Right forelimb (tissue), 1 donor: ENCODE data around the gene ISLR2.
A peak's percentile ranks its signal among the peaks of the same experiment; 100 is the strongest.

Source experiments
- DNase-seq: peaks from one replicate; pipeline ENCODE4 v3.0.0-alpha.2; 2018

The ISLR2 gene

GRCh38 chr15:74129586-74130154 lies 716 bp upstream of the ISLR2 start:
- peak; percentile 62 for DNase-seq

GRCh38 chr15:74130849-74131627 lies 652 bp downstream of the ISLR2 start:
- no peak for DNase-seq

DNA sequence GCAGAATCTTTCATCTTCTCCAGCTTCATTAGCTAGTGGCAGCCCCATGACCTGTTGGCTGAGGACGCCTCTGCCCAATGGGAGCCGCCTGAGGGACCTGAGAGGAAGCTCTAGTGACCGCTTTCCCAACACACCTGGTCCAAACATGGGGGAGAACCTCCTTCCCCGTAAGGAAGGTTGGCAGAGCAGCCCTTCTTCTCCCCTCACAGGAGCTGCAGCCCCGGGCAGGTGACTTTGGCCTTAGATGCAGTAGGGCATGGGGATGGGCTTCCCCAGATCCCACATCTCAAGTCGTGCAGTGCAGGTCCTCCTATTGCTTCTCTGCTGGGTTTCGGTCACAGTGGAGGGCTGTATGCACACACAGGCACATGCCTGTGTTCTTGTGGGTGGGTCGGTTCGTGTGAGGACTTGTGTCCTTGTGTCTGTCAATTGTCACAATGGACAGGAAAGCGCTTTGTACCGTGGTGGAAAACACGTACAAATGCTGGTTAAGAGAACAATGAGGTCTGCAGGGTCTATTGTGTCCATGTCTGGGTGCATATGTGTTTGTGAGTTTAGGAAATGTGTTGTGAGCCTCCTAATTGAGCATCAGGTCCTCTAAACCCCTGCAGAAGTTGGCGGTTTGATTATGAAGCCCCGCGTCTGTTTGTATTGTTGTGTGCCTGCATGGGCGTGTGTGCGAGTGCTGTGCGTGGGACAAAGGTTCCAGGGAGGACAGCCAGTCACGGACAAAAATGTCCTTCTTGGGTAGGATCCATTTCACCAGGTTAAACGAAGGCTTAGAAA lies 1.4 kb downstream of the ISLR2 start:
- no peak for DNase-seq

DNA sequence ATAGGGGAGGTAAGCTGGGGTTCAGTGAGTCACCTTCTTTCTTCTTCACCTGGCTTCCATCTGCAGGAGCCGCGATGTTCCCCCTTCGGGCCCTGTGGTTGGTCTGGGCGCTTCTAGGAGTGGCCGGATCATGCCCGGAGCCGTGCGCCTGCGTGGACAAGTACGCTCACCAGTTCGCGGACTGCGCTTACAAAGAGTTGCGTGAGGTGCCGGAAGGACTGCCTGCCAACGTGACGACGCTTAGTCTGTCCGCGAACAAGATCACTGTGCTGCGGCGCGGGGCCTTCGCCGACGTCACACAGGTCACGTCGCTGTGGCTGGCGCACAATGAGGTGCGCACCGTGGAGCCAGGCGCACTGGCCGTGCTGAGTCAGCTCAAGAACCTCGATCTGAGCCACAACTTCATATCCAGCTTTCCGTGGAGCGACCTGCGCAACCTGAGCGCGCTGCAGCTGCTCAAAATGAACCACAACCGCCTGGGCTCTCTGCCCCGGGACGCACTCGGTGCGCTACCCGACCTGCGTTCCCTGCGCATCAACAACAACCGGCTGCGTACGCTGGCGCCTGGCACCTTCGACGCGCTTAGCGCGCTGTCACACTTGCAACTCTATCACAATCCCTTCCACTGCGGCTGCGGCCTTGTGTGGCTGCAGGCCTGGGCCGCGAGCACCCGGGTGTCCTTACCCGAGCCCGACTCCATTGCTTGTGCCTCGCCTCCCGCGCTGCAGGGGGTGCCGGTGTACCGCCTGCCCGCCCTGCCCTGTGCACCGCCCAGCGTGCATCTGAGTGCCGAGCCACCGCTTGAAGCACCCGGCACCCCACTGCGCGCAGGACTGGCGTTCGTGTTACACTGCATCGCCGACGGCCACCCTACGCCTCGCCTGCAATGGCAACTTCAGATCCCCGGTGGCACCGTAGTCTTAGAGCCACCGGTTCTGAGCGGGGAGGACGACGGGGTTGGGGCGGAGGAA lies 2.6 kb downstream of the ISLR2 start:
- peak; percentile 50 for DNase-seq

DNA sequence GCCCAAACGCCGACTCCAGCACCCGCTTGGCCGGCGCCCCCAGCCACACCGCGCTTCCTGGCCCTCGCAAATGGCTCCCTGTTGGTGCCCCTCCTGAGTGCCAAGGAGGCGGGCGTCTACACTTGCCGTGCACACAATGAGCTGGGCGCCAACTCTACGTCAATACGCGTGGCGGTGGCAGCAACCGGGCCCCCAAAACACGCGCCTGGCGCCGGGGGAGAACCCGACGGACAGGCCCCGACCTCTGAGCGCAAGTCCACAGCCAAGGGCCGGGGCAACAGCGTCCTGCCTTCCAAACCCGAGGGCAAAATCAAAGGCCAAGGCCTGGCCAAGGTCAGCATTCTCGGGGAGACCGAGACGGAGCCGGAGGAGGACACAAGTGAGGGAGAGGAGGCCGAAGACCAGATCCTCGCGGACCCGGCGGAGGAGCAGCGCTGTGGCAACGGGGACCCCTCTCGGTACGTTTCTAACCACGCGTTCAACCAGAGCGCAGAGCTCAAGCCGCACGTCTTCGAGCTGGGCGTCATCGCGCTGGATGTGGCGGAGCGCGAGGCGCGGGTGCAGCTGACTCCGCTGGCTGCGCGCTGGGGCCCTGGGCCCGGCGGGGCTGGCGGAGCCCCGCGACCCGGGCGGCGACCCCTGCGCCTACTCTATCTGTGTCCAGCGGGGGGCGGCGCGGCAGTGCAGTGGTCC lies 3.5 kb downstream of the ISLR2 start:
- DNase-seq = no peak

- DNase-seq = peak; percentile 64
These were observed 4.1 kb downstream of the ISLR2 start for GRCh38 chr15:74134387-74135027.

- DNase-seq = no peak
These were observed 4.7 kb downstream of the ISLR2 start for GRCh38 chr15:74135041-74135565.

GRCh38 chr15:74136540-74136813 lies 6.1 kb downstream of the ISLR2 start:
- no peak for DNase-seq

DNA sequence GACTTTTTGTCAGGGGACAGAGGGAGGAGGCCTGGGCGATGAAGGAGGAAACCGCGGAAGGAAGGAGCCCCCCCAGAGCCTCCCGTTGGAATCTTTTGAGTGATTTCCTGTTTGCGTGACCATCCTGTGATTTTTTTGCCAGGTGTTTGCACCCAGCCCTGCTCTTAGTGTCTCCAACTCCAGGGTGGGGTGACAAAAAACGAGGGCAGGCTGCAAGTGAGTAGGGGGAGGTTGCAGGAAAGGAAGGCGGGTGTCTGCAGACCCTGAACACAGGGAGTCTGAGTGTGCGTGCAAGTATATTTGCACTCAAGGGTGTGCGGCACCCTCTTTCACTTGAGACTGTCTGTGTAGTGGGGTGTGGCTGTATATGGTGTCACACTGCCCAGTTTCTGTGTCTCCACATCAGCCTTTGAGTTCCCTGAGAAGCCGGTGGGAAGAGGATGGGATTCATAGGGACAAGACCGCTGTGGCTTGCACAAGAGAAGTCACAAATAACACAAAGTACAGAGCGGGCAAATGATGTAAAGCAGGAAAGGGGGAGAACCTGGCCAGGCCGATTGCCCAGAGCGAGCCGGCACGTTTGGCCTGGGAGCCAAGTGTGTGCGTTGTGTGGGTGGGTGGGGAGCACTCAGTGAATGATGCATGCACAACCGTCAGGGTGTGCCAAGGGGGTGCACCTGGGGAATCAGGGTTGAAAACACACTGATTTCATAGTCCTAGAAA lies 6.6 kb downstream of the ISLR2 start:
- DNase-seq = peak; percentile 56

DNA sequence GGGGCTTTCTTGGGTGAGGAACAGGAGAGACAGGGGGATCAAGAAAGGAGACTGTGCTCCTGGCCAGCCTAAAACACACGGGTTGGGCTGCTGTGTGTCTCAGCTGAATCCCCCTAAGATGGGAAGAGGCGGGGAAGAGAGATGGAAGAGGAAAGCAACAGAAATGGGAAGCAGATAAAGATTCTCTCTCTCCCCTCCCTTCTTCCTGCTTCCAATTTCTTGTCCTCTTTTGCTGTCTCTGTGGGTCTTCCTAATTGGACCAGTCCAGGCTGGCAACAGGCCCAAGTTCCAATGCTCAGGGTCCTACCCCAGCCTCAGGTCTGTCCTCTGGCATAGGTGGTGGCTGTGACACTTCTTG lies 7.1 kb downstream of the ISLR2 start:
- DNase-seq = no peak

GRCh38 chr15:74138642-74139041 lies 8.3 kb downstream of the ISLR2 start:
- no peak for DNase-seq

DNA sequence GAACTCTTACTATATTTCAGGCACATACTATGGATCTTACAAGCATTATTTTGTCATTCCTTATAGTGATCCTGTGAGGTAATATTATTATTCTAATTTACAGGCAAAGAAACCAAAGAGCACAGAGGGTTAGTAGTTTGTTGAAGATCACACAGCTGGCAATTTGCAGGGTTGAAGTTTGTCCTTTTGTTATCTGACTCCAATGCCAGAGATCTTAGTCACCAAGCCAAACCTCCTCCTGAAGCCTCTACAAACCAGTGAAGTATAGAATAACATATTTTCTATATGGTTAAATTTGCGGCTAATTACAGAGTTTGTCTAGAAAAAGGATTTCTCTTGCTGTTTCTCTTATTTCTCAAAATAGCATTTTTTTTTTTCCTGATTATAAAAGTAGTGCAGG lies 11.2 kb downstream of the ISLR2 start:
- no peak for DNase-seq

- no peak for DNase-seq
These were observed 13.9 kb downstream of the ISLR2 start for GRCh38 chr15:74144153-74144775.

GRCh38 chr15:74146277-74146800 lies 16.0 kb downstream of the ISLR2 start:
- DNase-seq = no peak

DNA sequence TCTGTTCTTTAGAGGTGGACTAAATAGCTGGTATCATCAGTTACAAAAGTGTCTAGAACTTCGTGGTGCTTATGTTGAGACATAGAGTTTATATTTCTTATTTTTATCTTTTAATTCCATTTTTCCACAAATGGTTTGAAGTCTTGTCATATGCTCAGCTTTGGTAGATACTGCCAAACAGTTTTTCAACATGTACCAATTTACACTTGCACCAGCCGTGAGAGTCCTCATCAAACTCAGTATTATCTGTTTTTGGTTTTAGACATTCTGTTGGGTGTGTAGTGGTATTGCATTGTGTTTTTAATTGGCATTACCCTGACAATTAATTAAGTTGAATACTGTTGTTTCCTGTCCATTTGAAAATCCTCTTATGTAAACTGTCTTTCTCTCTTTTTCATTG lies 16.7 kb downstream of the ISLR2 start:
- no peak for DNase-seq

DNA sequence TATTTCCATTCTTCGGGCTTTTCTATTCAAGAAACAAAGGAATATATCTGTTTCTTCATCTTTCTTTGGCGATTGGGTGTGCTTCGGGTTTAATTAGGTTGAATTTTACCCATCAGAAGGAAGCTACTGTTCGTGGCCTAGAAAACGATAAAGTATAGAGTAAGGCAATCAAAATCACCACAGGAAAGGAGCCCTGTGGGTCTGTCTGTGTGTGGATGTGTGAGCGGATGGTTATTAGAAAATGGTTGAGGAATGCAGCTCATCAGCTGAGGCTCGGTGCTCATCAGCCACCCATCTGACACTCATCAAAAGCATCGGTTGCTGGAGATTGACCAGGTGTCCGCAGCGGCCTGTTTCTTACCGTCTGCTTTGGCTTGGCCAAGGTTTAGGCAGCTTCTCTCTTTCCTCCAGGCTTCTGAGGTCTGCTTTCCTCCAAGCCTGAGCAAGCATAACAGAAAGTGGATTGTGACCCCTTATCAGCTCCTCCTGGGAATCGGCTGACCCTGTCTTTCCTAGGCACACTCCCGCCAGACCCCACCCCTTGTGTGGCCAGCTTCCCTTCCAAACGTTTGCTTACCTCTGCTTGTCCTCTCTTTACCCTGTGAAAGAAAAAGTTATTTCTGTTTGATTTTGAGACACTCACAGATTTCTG lies 25.5 kb downstream of the ISLR2 start:
- DNase-seq = no peak

- peak; percentile 66 for DNase-seq
These were observed 26.5 kb downstream of the ISLR2 start for GRCh38 chr15:74156678-74157411.

- no peak for DNase-seq
These were observed 27.8 kb downstream of the ISLR2 start for GRCh38 chr15:74157868-74158827.
